DND-41 (cell line): ENCODE measurements around the gene TUBB3.

Experiments
- ATAC-seq: fragments of 200-7000 bp; cut with Tn5 transposase; 3 replicates; pipeline ENCODE4 v1.9.1; 2021; ENCODE audit warnings: low read depth; ENCODE audit not compliant: insufficient read depth
- DNase-seq: peaks from one replicate; pipeline ENCODE4 v3.0.0-alpha.2; 2020
- H2AFZ ChIP-seq: 2 replicates; pipeline ENCODE4 v1.6.0; 2012; ENCODE audit warnings: low read depth, low read length
- H3K27ac ChIP-seq: 2 replicates; pipeline ENCODE4 v1.5.1; 2012; ENCODE audit warnings: low read length, inconsistent platforms
- H3K27me3 ChIP-seq: fragments of 200-600 bp; sonication (generic); 2 replicates; pipeline ENCODE4 v1.6.0; 2012; ENCODE audit warnings: low read length, mild to moderate bottlenecking, inconsistent platforms; ENCODE audit not compliant: insufficient read depth, poor library complexity
- H3K36me3 ChIP-seq: 2 replicates; pipeline ENCODE4 v1.5.1; 2012; ENCODE audit warnings: low read length, inconsistent platforms; ENCODE audit not compliant: insufficient read depth
- H3K4me1 ChIP-seq: 2 replicates; pipeline ENCODE4 v1.5.1; 2012; ENCODE audit warnings: mild to moderate bottlenecking, low read length; ENCODE audit not compliant: insufficient read depth
- H3K4me2 ChIP-seq: 2 replicates; pipeline ENCODE4 v1.6.0; 2012; ENCODE audit warnings: mild to moderate bottlenecking, moderate library complexity, low read length, inconsistent platforms; ENCODE audit not compliant: insufficient read depth
- H3K4me3 ChIP-seq, 2 experiments: fragments of 200-600 bp in 1 of 2; shearing (Covaris generic) in 1 of 2; 2 replicates each; pipeline ENCODE4 v1.5.1; 2012 to 2016; ENCODE audit warnings: inconsistent platforms in 2 of 2, low read length in 2 of 2, mild to moderate bottlenecking in 2 of 2, low read depth in 1 of 2, moderate library complexity in 1 of 2
- H3K79me2 ChIP-seq: 2 replicates; pipeline ENCODE4 v1.6.0; 2012; ENCODE audit warnings: low read length, inconsistent platforms; ENCODE audit not compliant: insufficient read depth
- H3K9ac ChIP-seq: 2 replicates; pipeline ENCODE4 v1.6.0; 2012; ENCODE audit warnings: low read depth, mild to moderate bottlenecking, inconsistent platforms, low read length, moderate library complexity
- H3K9me3 ChIP-seq: 2 replicates; pipeline ENCODE4 v1.5.1; 2012; ENCODE audit warnings: low read length, moderate library complexity, mild to moderate bottlenecking, inconsistent platforms; ENCODE audit not compliant: insufficient read depth, severe bottlenecking
- H4K20me1 ChIP-seq: 2 replicates; pipeline ENCODE4 v1.6.0; 2012; ENCODE audit warnings: low read length; ENCODE audit not compliant: insufficient read depth
- EZH2 ChIP-seq: IDR thresholded peaks from 3 replicates; pipeline ENCODE4 v1.6.1; 2012; ENCODE audit warnings: borderline replicate concordance, low read depth, mild to moderate bottlenecking, moderate library complexity, low read length, inconsistent platforms; ENCODE audit not compliant: severe bottlenecking
- TF ChIP-seq, protein P1 (sequence below): IDR thresholded peaks from 2 replicates; pipeline ENCODE4 v1.5.1; 2012; ENCODE audit warnings: borderline replicate concordance, low read length, moderate library complexity, mild to moderate bottlenecking; ENCODE audit not compliant: poor library complexity, severe bottlenecking; ENCODE audit errors: extremely low read depth

Gene TUBB3

GRCh38 chr16:89962754-89963498 lies 39.8 kb downstream of the TUBB3 start:
- 0 out of 2 replicates have a peak, but pooled peaks cover 7% of the 10 kb centered on the region for H3K36me3 ChIP-seq
- no peak for ATAC-seq

GRCh38 chr16:89964201-89964600 lies 41.1 kb downstream of the TUBB3 start:
- H3K36me3 ChIP-seq, result 0 out of 2 replicates have a peak, but pooled peaks cover 5% of the 10 kb centered on the region
- H3K79me2 ChIP-seq, result no peaks in the 10 kb centered on the region
- H3K4me2 ChIP-seq, result no peak overlapping the region
- no peak overlapping the region for H3K27ac ChIP-seq
- H4K20me1 ChIP-seq, result 0 out of 2 replicates have a peak, but pooled peaks cover 5% of the 10 kb centered on the region
- H3K27me3 ChIP-seq, result no peaks in the 10 kb centered on the region
- no peaks in the 10 kb centered on the region for H3K4me1 ChIP-seq
- ATAC-seq (no peak), DNase-seq (no peak)
- H2AFZ ChIP-seq, result no peak overlapping the region
- no peak overlapping the region for H3K4me3 ChIP-seq
- TF ChIP-seq EZH2, result no peak
- TF ChIP-seq, protein P1, sequence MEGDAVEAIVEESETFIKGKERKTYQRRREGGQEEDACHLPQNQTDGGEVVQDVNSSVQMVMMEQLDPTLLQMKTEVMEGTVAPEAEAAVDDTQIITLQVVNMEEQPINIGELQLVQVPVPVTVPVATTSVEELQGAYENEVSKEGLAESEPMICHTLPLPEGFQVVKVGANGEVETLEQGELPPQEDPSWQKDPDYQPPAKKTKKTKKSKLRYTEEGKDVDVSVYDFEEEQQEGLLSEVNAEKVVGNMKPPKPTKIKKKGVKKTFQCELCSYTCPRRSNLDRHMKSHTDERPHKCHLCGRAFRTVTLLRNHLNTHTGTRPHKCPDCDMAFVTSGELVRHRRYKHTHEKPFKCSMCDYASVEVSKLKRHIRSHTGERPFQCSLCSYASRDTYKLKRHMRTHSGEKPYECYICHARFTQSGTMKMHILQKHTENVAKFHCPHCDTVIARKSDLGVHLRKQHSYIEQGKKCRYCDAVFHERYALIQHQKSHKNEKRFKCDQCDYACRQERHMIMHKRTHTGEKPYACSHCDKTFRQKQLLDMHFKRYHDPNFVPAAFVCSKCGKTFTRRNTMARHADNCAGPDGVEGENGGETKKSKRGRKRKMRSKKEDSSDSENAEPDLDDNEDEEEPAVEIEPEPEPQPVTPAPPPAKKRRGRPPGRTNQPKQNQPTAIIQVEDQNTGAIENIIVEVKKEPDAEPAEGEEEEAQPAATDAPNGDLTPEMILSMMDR, result no peak
- H3K9me3 ChIP-seq, result no peaks in the 10 kb centered on the region
- no peak overlapping the region for H3K9ac ChIP-seq

More at GRCh38 chr16:89962754-89963498, 39.8 kb downstream of the TUBB3 start:
- Histone ChIP-seq H3K9me3 (no peaks in the 10 kb centered on the region), H3K9ac (no peak overlapping the region), H3K27ac (no peak overlapping the region), H3K79me2 (no peaks in the 10 kb centered on the region), H2AFZ (no peak overlapping the region), H3K4me3 (no peak overlapping the region), H3K4me2 (no peak overlapping the region), H4K20me1 (0 out of 2 replicates have a peak, but pooled peaks cover 5% of the 10 kb centered on the region), H3K27me3 (no peaks in the 10 kb centered on the region), H3K4me1 (no peaks in the 10 kb centered on the region)
- DNase-seq, result no peak
- TF ChIP-seq, protein P1, result no peak
- no peak for TF ChIP-seq EZH2

GRCh38 chr16:89965447-89966225 lies 42.5 kb downstream of the TUBB3 start:
- no peak overlapping the region for H3K4me3 ChIP-seq
- 0 out of 2 replicates have a peak, but pooled peaks cover 5% of the 10 kb centered on the region for H4K20me1 ChIP-seq
- H3K27me3 ChIP-seq, result no peaks in the 10 kb centered on the region
- TF ChIP-seq EZH2, result no peak
- TF ChIP-seq, protein P1, result no peak
- no peaks in the 10 kb centered on the region for H3K9me3 ChIP-seq
- no peak overlapping the region for H2AFZ ChIP-seq
- H3K36me3 ChIP-seq, result 0 out of 2 replicates have a peak, but pooled peaks cover 7% of the 10 kb centered on the region
- DNase-seq (no peak), ATAC-seq (no peak)
- H3K4me1 ChIP-seq, result peaks cover 6% of the 10 kb centered on the region; the same call in 1 of the 2 replicates
- no peaks in the 10 kb centered on the region for H3K79me2 ChIP-seq
- H3K4me2 ChIP-seq, result no peak overlapping the region
- H3K27ac ChIP-seq, result no peak overlapping the region
- no peak overlapping the region for H3K9ac ChIP-seq
